Epithelial cell of esophagus (primary cell): Measurements from ENCODE around the gene UBE2H.
"Not testable (repeated sequence)": the region's sequence is repeated elsewhere in the genome, so short reads cannot be mapped to it uniquely, and the experiment has no call there.

ENCODE experiments used
- DNase-seq: peaks from one replicate; pipeline ENCODE4 v3.0.0; 2010; ENCODE audit warnings: low read depth
- H3K4me3 ChIP-seq: 2 replicates; pipeline ENCODE4 v1.5.1; 2011; ENCODE audit warnings: mild to moderate bottlenecking, low read length, control low read depth
- TF ChIP-seq, protein P1 (sequence below): IDR thresholded peaks from 2 replicates; pipeline ENCODE4 v1.5.1; 2011; ENCODE audit warnings: low read depth, mild to moderate bottlenecking, low read length, control low read depth, inconsistent platforms; ENCODE audit not compliant: insufficient read depth; ENCODE audit errors: missing control alignments

Gene UBE2H

DNA sequence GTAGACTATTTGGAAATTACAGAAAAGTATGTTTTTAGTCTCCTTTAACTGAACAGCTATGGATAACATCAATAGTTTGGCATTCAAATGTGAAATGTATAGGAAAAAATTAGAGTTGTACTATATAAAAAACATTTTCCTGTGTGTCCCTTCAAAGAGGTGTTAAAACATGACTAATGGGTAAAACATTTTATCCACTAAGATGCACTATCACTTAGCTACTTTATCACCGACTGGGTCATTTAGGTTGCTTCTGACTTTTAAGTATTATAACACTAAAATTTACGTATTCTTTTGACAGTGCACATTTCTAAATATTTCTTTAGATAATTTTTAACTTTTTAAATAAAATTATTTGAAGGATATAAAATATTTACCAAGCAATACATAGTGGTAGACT lies 77.6 kb downstream of the UBE2H start:
- DNase-seq, result no peak

DNA sequence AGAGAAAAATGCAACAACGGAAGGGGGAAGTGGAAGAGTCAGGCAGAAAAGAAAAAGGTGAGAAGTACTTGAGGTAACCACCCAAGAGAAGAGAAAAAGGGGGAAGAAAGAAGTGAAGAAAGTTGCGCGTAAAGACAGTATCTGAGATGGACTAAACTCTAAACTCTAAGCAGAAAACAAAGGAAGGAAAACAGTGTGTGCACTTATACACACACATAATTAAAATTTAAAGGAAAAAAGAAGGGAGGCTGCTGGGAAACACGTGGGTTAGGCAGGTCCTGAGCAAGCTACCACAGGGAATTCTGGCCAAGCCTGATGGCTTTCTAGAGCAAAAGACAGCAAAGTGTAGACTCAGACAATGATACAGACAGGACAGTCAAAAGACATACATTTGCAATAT lies 78.0 kb downstream of the UBE2H start:
- TF ChIP-seq, protein P1, sequence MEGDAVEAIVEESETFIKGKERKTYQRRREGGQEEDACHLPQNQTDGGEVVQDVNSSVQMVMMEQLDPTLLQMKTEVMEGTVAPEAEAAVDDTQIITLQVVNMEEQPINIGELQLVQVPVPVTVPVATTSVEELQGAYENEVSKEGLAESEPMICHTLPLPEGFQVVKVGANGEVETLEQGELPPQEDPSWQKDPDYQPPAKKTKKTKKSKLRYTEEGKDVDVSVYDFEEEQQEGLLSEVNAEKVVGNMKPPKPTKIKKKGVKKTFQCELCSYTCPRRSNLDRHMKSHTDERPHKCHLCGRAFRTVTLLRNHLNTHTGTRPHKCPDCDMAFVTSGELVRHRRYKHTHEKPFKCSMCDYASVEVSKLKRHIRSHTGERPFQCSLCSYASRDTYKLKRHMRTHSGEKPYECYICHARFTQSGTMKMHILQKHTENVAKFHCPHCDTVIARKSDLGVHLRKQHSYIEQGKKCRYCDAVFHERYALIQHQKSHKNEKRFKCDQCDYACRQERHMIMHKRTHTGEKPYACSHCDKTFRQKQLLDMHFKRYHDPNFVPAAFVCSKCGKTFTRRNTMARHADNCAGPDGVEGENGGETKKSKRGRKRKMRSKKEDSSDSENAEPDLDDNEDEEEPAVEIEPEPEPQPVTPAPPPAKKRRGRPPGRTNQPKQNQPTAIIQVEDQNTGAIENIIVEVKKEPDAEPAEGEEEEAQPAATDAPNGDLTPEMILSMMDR, result no peak
- no peak for DNase-seq
- no peak overlapping the region for H3K4me3 ChIP-seq

More for the DNA sequence above, 77.6 kb downstream of the UBE2H start:
- H3K4me3 ChIP-seq, result no peak overlapping the region
- TF ChIP-seq, protein P1, result no peak

DNA sequence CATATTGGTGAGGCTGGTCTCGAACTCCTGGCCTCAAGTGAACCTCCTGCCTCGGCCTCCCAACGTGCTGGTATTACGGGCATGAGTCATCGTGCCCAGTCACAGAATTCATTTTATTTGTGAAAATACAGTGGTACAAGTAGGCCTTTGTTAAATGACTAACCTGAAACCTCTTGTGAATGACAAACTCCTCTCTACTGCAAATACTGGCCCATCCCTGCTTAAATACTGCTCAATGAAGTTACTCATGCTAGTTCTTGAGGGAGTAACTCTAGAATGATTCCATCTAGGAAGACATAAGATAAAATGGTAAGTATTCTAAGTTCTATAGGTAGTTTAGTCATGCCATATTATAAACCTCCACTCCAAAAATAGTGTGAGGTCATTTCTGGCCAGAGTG lies 80.7 kb downstream of the UBE2H start:
- peak; percentile 64 for DNase-seq
- no peak overlapping the region for H3K4me3 ChIP-seq
- TF ChIP-seq, protein P1, result no peak

DNA sequence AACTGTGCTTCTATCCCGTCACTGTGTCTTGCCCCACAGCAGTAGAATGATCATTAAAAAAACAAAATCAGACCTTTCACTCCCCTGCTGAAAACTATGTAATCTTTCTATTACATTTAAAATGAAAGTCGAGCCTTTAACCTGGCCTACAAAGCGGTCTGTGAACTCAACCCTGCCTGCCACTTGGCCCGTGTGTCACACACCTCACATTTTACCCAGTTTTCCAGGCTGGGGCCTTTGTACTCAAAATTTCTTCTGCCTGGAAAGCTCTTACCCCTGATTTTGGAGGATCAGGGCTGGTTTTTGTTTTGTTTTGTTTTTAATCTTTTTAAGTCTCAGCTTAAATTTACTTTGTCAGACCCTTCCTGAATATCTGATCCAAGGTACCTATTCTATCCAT lies 82.1 kb downstream of the UBE2H start:
- TF ChIP-seq, protein P1, result no peak
- DNase-seq, result no peak
- no peak overlapping the region for H3K4me3 ChIP-seq

DNA sequence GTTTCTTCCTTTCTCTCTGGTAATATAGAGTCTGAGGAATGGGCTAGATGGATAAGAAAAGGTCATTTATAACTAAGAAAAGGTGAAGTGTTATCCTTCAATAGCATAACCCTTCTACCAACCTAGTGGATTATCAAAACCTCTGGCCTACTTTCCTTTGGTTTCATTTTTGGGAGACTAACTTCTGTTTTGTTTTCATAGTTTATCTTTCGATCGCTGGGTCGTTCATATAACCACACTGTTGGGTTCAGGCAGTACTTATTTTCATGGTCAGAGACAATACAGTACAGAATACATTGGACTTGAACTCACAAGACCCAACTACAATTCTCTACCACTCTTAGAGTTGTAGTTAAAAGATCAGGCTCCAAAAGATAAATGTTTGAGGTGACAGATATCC lies 86.5 kb downstream of the UBE2H start:
- DNase-seq, result no peak
- TF ChIP-seq, protein P1, result no peak
- no peak overlapping the region for H3K4me3 ChIP-seq

DNA sequence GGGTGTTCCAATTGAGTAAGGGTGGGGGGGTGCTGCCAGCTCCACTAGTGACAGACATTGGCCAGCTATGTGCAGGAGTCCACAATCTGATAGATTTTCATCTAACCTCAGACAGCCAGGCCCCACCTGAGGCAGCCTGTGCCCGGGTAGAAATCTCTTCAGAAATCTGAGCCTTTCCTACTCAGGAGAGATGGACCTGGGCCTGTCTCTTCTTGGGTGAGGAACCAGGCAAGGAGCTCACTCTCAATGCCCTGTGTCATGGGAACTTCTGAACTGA lies 86.9 kb downstream of the UBE2H start:
- no peak for DNase-seq
- no peak overlapping the region for H3K4me3 ChIP-seq
- TF ChIP-seq, protein P1, result no peak

DNA sequence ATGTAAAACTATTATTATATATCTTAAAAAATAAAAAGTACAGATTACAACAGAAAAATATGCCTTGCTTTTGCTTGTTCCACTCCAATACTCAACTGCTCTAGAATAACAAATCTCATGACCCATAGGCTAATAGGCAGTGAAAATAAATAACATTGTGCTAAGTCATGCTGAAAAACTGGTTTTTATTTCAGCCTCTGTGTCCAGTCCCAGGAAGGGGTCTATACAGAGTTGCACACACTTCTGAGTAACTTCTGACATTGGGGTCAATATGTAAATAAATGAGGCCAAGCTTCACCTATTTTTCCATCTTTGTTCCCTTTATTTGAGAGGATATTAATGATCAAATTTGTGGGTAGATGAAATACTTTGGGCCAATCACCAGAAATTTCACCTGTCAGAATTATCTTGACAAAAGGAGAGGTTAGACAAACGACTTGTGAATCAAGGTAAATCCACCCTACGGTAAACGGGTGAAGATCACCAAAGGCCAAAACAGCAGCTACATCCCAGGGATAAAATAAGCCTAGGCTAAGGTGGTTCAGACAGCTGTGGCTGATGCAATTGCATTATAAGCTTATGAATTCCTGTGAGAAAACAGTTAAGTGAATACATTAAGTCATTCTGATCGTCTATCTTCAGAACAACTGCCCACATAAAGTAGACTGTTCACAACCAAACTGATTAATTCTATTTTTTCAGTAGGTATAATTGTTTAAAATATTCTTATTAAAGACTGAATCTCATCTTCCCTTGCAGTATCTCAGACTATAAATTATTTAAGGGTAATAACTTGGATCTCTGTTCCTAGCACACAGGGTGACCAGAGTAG lies 87.5 kb downstream of the UBE2H start:
- TF ChIP-seq, protein P1, result no peak
- no peak for DNase-seq
- no peak overlapping the region for H3K4me3 ChIP-seq

DNA sequence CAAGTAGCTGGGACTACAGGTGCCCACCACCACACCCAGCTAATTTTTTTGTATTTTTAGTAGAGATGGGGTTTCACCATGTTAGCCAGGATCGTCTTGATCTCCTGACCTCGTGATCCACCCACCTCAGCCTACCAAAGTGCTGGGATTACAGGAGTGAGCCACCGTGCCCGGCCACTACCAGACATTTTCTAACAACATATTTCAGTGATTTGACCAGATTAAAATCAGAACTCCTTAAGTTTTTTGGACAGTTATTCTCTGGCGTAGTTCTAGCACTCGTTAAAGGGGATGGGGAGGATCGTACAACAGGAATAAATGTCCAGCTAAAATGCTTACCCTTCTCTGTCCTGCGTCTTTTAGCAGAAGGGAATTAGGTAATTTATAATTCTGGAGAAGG lies 88.1 kb downstream of the UBE2H start:
- H3K4me3 ChIP-seq, DNase-seq: not testable (repeated sequence)
